Measurements from ENCODE around the gene PBX3. TPM values are rescaled to one million over a fixed set of nuclear protein-coding genes. Genes with fewer than 3 reads are reported as not detected.

Gene PBX3
- total RNA-seq, 2 experiments from 2014 or later = 40.8 to 54.6 TPM

DNA sequence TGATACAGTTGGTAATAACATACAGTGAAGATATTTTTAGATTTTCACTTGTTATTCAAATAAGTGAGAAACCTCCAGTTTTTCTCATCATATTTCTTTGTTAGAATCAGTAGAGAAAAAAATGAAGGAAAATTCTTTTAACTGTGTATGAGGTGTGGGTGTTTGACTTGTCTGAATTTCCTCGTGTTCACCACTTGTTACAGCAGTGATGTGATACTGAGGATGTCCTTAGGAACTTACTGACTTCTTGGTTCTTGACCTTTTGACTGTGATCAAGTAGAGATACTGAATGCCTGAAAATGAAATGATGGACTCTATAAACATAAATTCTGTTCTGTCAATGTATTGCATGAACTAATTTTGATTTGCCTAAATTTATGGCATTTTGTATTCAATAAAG is 10.7 kb downstream of the PBX3 start:
- TF ChIP-seq, protein P1, sequence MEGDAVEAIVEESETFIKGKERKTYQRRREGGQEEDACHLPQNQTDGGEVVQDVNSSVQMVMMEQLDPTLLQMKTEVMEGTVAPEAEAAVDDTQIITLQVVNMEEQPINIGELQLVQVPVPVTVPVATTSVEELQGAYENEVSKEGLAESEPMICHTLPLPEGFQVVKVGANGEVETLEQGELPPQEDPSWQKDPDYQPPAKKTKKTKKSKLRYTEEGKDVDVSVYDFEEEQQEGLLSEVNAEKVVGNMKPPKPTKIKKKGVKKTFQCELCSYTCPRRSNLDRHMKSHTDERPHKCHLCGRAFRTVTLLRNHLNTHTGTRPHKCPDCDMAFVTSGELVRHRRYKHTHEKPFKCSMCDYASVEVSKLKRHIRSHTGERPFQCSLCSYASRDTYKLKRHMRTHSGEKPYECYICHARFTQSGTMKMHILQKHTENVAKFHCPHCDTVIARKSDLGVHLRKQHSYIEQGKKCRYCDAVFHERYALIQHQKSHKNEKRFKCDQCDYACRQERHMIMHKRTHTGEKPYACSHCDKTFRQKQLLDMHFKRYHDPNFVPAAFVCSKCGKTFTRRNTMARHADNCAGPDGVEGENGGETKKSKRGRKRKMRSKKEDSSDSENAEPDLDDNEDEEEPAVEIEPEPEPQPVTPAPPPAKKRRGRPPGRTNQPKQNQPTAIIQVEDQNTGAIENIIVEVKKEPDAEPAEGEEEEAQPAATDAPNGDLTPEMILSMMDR (conservative IDR thresholded peaks at IDR 0.05; ENCODE audit: low read length) = no peak
- no peak for TF ChIP-seq EZH2phosphoT487 (IDR thresholded peaks at IDR 0.05; ENCODE audit: borderline replicate concordance, low read depth, low read length)
- Histone ChIP-seq H2AFZ (ENCODE audit: low read length) (no peak overlapping the region), H3K4me1 (ENCODE audit: insufficient read depth, low read length, poor library complexity, severe bottlenecking) (peaks cover 11% of the 10 kb centered on the region), H4K20me1 (ENCODE audit: insufficient read depth, low read length) (no peaks in the 10 kb centered on the region), H3K79me2 (ENCODE audit: insufficient read depth, low read depth, low read length) (no peaks in the 10 kb centered on the region), H3K9me2 (ENCODE audit: insufficient read depth, low read length) (no peaks in the 10 kb centered on the region), H3K27ac (ENCODE audit: low read depth, low read length, poor library complexity, severe bottlenecking) (no peak overlapping the region), H3K36me3 (ENCODE audit: insufficient read depth, low read length) (peaks cover 13% of the 10 kb centered on the region; the same call in 1 of the 2 replicates), H3K9me3 (ENCODE audit: low read length) (no peaks in the 10 kb centered on the region), H3K4me2 (ENCODE audit: low read length) (no peak overlapping the region), H3K4me3 (ENCODE audit: low read depth, low read length, poor library complexity, severe bottlenecking) (no peak overlapping the region)
- ChIA-PET CTCF (ENCODE audit: unreplicated experiment) (no interaction called here), POLR2A (no interaction called here)
- DNase-seq (ENCODE audit: low spot score) = no peak
- intact Hi-C loops (cut with micrococcal nuclease; ENCODE audit: unreplicated experiment) = no loop called here
- no TSS peak for BruUV-seq (replicated peaks)

DNA sequence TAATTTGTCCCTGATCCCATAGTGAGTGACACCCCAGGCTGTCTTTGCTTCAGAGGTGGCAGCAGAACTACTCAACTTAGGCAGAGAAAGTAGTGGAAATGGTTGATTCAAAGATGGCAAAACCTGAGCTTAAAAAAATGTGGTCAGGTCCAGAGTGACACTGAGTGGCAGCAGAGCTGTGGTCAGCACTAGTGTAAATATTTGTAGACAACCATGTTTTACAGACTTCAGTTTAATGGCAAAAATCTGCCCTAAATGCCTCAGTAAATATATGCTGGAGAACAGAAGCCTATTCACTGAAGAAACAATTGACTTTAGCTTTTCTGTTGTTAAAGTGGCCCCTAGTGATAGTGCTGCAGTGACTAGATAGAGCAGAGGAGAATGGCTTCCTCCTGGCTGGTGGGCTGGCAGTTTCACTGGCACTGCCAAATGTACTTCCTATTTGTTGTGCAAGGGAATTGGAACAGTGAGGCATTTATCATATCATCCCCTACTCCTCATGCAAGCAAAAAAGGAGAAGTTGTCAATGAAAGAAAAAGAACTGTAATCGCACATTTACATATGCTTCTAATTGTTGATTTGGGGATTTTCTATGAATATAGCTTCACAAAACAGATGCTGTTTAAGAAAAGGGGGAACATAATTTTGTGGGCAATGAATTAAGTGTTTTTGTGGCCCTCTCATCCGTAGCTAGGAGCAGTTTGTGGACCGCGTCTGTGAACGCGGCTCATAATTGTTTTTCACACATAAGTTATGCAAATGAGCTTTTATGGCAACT is 12.0 kb downstream of the PBX3 start:
- peak; percentile 12 for DNase-seq (ENCODE audit: low spot score)
- TF ChIP-seq, protein P1 (conservative IDR thresholded peaks at IDR 0.05; ENCODE audit: low read length) = no peak
- no peak for TF ChIP-seq EZH2phosphoT487 (IDR thresholded peaks at IDR 0.05; ENCODE audit: borderline replicate concordance, low read depth, low read length)
- Histone ChIP-seq H3K9me3 (ENCODE audit: low read length) (no peaks in the 10 kb centered on the region), H2AFZ (ENCODE audit: low read length) (no peak overlapping the region), H3K36me3 (ENCODE audit: insufficient read depth, low read length) (peaks cover 6% of the 10 kb centered on the region; the same call in 1 of the 2 replicates), H3K27ac (ENCODE audit: low read depth, low read length, poor library complexity, severe bottlenecking) (no peak overlapping the region), H3K9me2 (ENCODE audit: insufficient read depth, low read length) (no peaks in the 10 kb centered on the region), H3K4me1 (ENCODE audit: insufficient read depth, low read length, poor library complexity, severe bottlenecking) (peaks cover 11% of the 10 kb centered on the region), H3K4me3 (ENCODE audit: low read depth, low read length, poor library complexity, severe bottlenecking) (no peak overlapping the region), H3K4me2 (ENCODE audit: low read length) (peak overlapping the region; percentile 41; the same call in 1 of the 2 replicates), H4K20me1 (ENCODE audit: insufficient read depth, low read length) (no peaks in the 10 kb centered on the region), H3K79me2 (ENCODE audit: insufficient read depth, low read depth, low read length) (no peaks in the 10 kb centered on the region)
- POLR2A ChIA-PET = interaction anchor here (0.6 to 1.1 kb wide), 4 partner anchors 10 to 1777 kb away, joined by 3 to 5 read pairs (median 3); no protein-coding TSS in a partner anchor
- CTCF ChIA-PET (ENCODE audit: unreplicated experiment) = no interaction called here
- no TSS peak for BruUV-seq (replicated peaks)
- intact Hi-C loops (cut with micrococcal nuclease; ENCODE audit: unreplicated experiment) = no loop called here

DNA sequence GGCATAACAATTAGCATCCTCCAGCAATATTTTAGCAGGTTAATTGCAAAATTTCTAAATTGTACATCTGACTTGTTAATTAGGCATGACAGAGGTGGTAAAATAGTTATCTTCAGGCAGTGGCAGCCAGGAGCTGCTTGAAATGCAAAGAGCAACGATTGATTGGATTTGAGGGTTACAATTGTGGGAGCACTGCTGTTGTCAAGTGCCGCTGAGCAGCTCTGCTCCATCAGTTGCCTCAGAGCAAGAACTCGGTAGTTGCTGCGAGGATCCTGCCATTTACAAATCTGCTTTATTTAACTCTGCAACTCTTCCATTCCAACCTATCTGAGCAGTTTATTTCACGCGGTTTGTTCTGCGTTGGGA is 12.6 kb downstream of the PBX3 start:
- Histone ChIP-seq H3K4me1 (ENCODE audit: insufficient read depth, low read length, poor library complexity, severe bottlenecking) (peaks cover 11% of the 10 kb centered on the region), H3K9me3 (ENCODE audit: low read length) (no peaks in the 10 kb centered on the region), H3K4me2 (ENCODE audit: low read length) (peak overlapping the region; percentile 41; the same call in 1 of the 2 replicates), H3K36me3 (ENCODE audit: insufficient read depth, low read length) (peaks cover 5% of the 10 kb centered on the region; the same call in 1 of the 2 replicates), H3K27ac (ENCODE audit: low read depth, low read length, poor library complexity, severe bottlenecking) (no peak overlapping the region), H3K9me2 (ENCODE audit: insufficient read depth, low read length) (no peaks in the 10 kb centered on the region), H3K79me2 (ENCODE audit: insufficient read depth, low read depth, low read length) (no peaks in the 10 kb centered on the region), H4K20me1 (ENCODE audit: insufficient read depth, low read length) (no peaks in the 10 kb centered on the region), H3K4me3 (ENCODE audit: low read depth, low read length, poor library complexity, severe bottlenecking) (no peak overlapping the region), H2AFZ (ENCODE audit: low read length) (no peak overlapping the region)
- ChIA-PET CTCF (ENCODE audit: unreplicated experiment) (no interaction called here), POLR2A (interaction anchor here (0.7 to 1.1 kb wide), 3 partner anchors 11 to 1776 kb away, joined by 3 to 5 read pairs (median 3); no protein-coding TSS in a partner anchor)
- DNase-seq (ENCODE audit: low spot score) = no peak
- intact Hi-C loops (cut with micrococcal nuclease; ENCODE audit: unreplicated experiment) = loop anchor here (10.0 kb wide), 1 partner anchor 985 kb away; the partner anchor contains the start of genes NR6A1 and OLFML2A
- no TSS peak for BruUV-seq (replicated peaks)
- TF ChIP-seq, protein P1 (conservative IDR thresholded peaks at IDR 0.05; ENCODE audit: low read length) = no peak
- no peak for TF ChIP-seq EZH2phosphoT487 (IDR thresholded peaks at IDR 0.05; ENCODE audit: borderline replicate concordance, low read depth, low read length)

Data from OCI-LY7 (cell line).